Endothelial cell of umbilical vein (primary cell): ENCODE data around the gene KMT5B. TPM values are rescaled to one million over a fixed set of nuclear protein-coding genes. Genes with fewer than 3 reads are reported as not detected.
"Not testable (repeated sequence)": the region's sequence is repeated elsewhere in the genome, so short reads cannot be mapped to it uniquely, and the experiment has no call there.

Source experiments
- BruUV-seq: library from RNA; stranded (reverse); fragments of 400-500 nt; replicated peaks from 2 replicates; lab custom pipeline; 2021; lab: Mats Ljungman, UMichigan
- CTCF ChIA-PET: fragments of 300-600, 350-600 bp; sonication (Branson Sonifier 250); formaldehyde crosslinking; loops from one replicate; lab custom pipeline; 2021; ENCODE audit warnings: antibody characterized with exemption, inconsistent platforms; lab: Charles Lee
- POLR2A ChIA-PET: fragments of 300-600, 350-600 bp; sonication (Branson Sonifier 250); formaldehyde crosslinking; loops from one replicate; lab custom pipeline; 2021; ENCODE audit warnings: antibody characterized with exemption, inconsistent platforms; lab: Charles Lee
- DNase-seq: peaks from one replicate; pipeline ENCODE4 v3.0.0-alpha.2; 2011; ENCODE audit warnings: low read depth, low spot score
- FAIRE-seq: peaks from 2 replicates; lab custom pipeline; 2011; peaks lifted over from hg19 to GRCh38; lab: Jason Lieb, UNC
- H2AFZ ChIP-seq: 2 replicates; pipeline ENCODE4 v1.6.0; 2012; ENCODE audit warnings: low read depth, low read length, control low read depth, inconsistent platforms
- H3K27ac ChIP-seq: 2 replicates; pipeline ENCODE4 v1.5.1; 2011; ENCODE audit warnings: low read depth, mild to moderate bottlenecking, control low read depth, low read length, moderate library complexity; ENCODE audit not compliant: insufficient read depth
- H3K27me3 ChIP-seq, 2 experiments: 2 replicates each; pipeline versions ENCODE4 v1.6.0 to v1.6.1; 2011; ENCODE audit warnings: low read length in 2 of 2, mixed read lengths in 1 of 2; ENCODE audit not compliant: control insufficient read depth in 2 of 2, insufficient read depth in 2 of 2
- H3K36me3 ChIP-seq, 2 experiments: 2 replicates in 1 of 2; 3 replicates in 1 of 2; pipeline ENCODE4 v1.5.1; 2011; ENCODE audit warnings: low read length in 2 of 2, mild to moderate bottlenecking in 1 of 2, moderate library complexity in 1 of 2; ENCODE audit not compliant: control insufficient read depth in 2 of 2, insufficient read depth in 2 of 2; ENCODE audit errors: extremely low read depth in 1 of 2
- H3K4me1 ChIP-seq: 3 replicates; pipeline ENCODE4 v1.5.1; 2011; ENCODE audit warnings: mild to moderate bottlenecking, low read length; ENCODE audit not compliant: control insufficient read depth, insufficient read depth; ENCODE audit errors: extremely low read depth
- H3K4me2 ChIP-seq: 2 replicates; pipeline ENCODE4 v1.6.1; 2011; ENCODE audit warnings: low read length, control low read depth, mixed read lengths; ENCODE audit not compliant: insufficient read depth
- H3K4me3 ChIP-seq, 3 experiments: fragments of 200-600 bp in 1 of 3; sonication (generic), shearing (Covaris generic) in 1 of 3; replicated peaks in 1 of 3; 2 replicates each; pipeline ENCODE4 v1.5.1; 2011 to 2016; ENCODE audit warnings: control low read depth in 3 of 3, low read length in 3 of 3, mild to moderate bottlenecking in 2 of 3, inconsistent platforms in 1 of 3, low read depth in 1 of 3, moderate library complexity in 1 of 3; ENCODE audit not compliant: insufficient read depth in 1 of 3
- H3K79me2 ChIP-seq: 2 replicates; pipeline ENCODE4 v1.6.0; 2012; ENCODE audit warnings: low read length, inconsistent platforms; ENCODE audit not compliant: control insufficient read depth, insufficient read depth
- H3K9ac ChIP-seq: replicated peaks from 2 replicates; pipeline ENCODE3; 2011; ENCODE audit warnings: low read length, control low read depth; ENCODE audit not compliant: insufficient read depth; ENCODE audit errors: extremely low read depth
- H3K9me1 ChIP-seq: replicated peaks from 3 replicates; pipeline ENCODE4 v1.6.0; 2011; ENCODE audit warnings: mild to moderate bottlenecking, low read length; ENCODE audit not compliant: control insufficient read depth, insufficient read depth; ENCODE audit errors: extremely low read depth
- H3K9me3 ChIP-seq: replicated peaks from 2 replicates; pipeline ENCODE4 v1.5.1; 2012; ENCODE audit warnings: low read length, inconsistent platforms; ENCODE audit not compliant: control insufficient read depth, insufficient read depth
- H4K20me1 ChIP-seq: replicated peaks from 2 replicates; pipeline ENCODE3; 2011; ENCODE audit warnings: mild to moderate bottlenecking, low read length; ENCODE audit not compliant: control insufficient read depth, insufficient read depth; ENCODE audit errors: extremely low read depth
- EZH2 ChIP-seq: IDR thresholded peaks from 2 replicates; pipeline ENCODE4 v1.6.1; 2012; ENCODE audit warnings: borderline replicate concordance, low read depth, mild to moderate bottlenecking, moderate library complexity, low read length, inconsistent platforms; ENCODE audit not compliant: severe bottlenecking
- FOS ChIP-seq: IDR thresholded peaks from 2 replicates; pipeline ENCODE4 v1.6.1; 2011; ENCODE audit warnings: mild to moderate bottlenecking, low read length, moderate library complexity, borderline replicate concordance; ENCODE audit not compliant: insufficient read depth
- GATA2 ChIP-seq: IDR thresholded peaks from 2 replicates; pipeline ENCODE4 v1.7.0; 2011; ENCODE audit warnings: low read depth, mild to moderate bottlenecking, moderate library complexity, mixed read lengths, low read length; ENCODE audit not compliant: insufficient read length, insufficient read depth
- JUN ChIP-seq: IDR thresholded peaks from 2 replicates; pipeline ENCODE4 v1.6.1; 2011; ENCODE audit warnings: borderline replicate concordance, low read depth; ENCODE audit not compliant: insufficient read length, insufficient read depth
- MYC ChIP-seq: IDR thresholded peaks from one replicate; pipeline ENCODE4 v1.6.1; 2011; ENCODE audit warnings: mild to moderate bottlenecking, low read depth, low read length
- POLR2A ChIP-seq: IDR thresholded peaks from 2 replicates; pipeline ENCODE4 v1.6.1; 2012; ENCODE audit warnings: low read depth, mild to moderate bottlenecking, control low read depth, low read length
- POLR2AphosphoS5 ChIP-seq: IDR thresholded peaks from 2 replicates; pipeline ENCODE4 v1.6.1; 2012; ENCODE audit warnings: low read depth, mild to moderate bottlenecking, control low read depth, low read length, moderate library complexity; ENCODE audit not compliant: insufficient read depth
- dilution Hi-C: fragments of 300-500 bp; cut with MboI; formaldehyde crosslinking; loops from one replicate; pipeline ENCODE4 v1.15.0; 2019; ENCODE audit warnings: low sequenced_read_pairs; ENCODE audit not compliant: extremely low pct_ligation_motif_present
- intact Hi-C: fragments of 100-400 bp; cut with micrococcal nuclease; formaldehyde crosslinking; loops from one replicate; pipeline ENCODE4 v1.10.0; 2022
- polyA plus RNA-seq, 4 experiments: library from polyadenylated mRNA; depleted of rRNA in 3 of 4; stranded (reverse) in 3 of 4; unstranded in 1 of 4; fragments of >200 nt; gene quantifications; 2 replicates each; pipeline versions ENCODE4 v1.2.1 to v1.2.3, GENCODE V29; 2011 to 2012; ENCODE audit warnings: missing spikeins in 1 of 4
- total RNA-seq: library from RNA; stranded (reverse); gene quantifications from 2 replicates; pipeline ENCODE4 v1.2.3, GENCODE V29; 2021
- TF ChIP-seq, protein P1 (sequence below): IDR thresholded peaks from 2 replicates; pipeline ENCODE4 v1.6.1; 2011; ENCODE audit not compliant: insufficient read depth, insufficient read length
- TF ChIP-seq, protein P2 (sequence below), 2 donors: IDR thresholded peaks; 1 replicate in 1 of 2; 2 replicates in 1 of 2; pipeline ENCODE4 v1.5.1; 2011; ENCODE audit warnings: low read length in 2 of 2, mild to moderate bottlenecking in 2 of 2, moderate library complexity in 2 of 2, control low read depth in 1 of 2, inconsistent platforms in 1 of 2, low read depth in 1 of 2; ENCODE audit not compliant: insufficient read depth in 1 of 2; ENCODE audit errors: extremely low read depth in 1 of 2

KMT5B gene
- total and polyA plus RNA-seq, 2 donors (not counting 3 experiments of a cell fraction or from before 2014, with no cell fraction given): 10.1 to 36.3 TPM

DNA sequence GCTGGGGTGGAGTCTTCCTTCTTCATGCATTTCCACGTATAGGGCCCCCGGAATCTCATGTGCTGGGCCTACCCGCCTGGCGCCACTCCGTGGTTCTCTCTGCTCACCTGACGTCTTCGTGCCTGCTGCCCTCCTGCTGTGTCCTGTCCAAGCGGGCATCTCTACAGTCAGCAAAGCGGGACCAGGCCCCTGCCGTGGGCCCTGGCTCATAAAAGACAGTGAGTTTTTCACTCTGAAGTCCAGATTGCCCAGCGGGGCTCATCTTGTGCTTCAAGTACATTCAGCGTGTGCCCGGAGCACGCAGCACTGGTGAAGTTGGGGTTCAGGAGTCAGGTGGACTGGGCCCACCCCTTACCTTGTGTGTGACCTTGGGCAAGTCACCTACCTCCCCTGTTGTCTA lies 41.3 kb upstream of the KMT5B start:
- dilution Hi-C loops (no loop called here), intact Hi-C loops (no loop called here)
- Histone ChIP-seq H3K27ac (no peak overlapping the region), H3K4me1 (peaks cover 2% of the 10 kb centered on the region), H3K4me2 (no peak overlapping the region), H3K9ac (no peak overlapping the region), H3K36me3 (no peaks in the 10 kb centered on the region), H3K9me3 (no peaks in the 10 kb centered on the region), H3K9me1 (no peaks in the 10 kb centered on the region), H3K27me3 (no peaks in the 10 kb centered on the region), H4K20me1 (no peaks in the 10 kb centered on the region), H3K4me3 (no peak overlapping the region), H2AFZ (no peak overlapping the region), H3K79me2 (no peaks in the 10 kb centered on the region)
- POLR2A ChIA-PET: no interaction called here
- no peak for DNase-seq
- BruUV-seq: no TSS peak
- CTCF ChIA-PET: no interaction called here
- no peak for FAIRE-seq
- TF ChIP-seq FOS (no peak), MYC (no peak), POLR2AphosphoS5 (no peak), JUN (no peak), EZH2 (no peak)
- TF ChIP-seq, protein P1, sequence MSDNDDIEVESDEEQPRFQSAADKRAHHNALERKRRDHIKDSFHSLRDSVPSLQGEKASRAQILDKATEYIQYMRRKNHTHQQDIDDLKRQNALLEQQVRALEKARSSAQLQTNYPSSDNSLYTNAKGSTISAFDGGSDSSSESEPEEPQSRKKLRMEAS: no peak

DNA sequence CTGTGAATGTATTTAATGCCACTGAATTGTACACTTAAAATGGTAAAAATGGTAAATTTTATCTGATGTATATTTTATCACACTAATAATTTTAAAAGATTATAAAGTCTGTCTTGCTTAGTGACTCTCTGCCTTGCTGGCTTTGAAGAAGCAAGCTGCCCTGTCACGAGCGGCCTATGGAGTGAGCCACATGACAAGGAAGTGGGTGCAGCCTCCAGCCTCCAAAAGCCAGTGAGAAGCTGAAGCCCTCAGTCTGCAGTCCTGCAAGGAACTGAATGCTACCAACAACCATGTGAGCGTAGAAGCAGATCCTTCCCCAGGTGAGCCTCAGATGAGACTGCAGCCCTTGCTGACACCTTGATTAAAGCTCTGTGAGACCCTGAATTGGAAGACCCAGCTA lies 38.7 kb upstream of the KMT5B start:
- Histone ChIP-seq H3K36me3 (no peaks in the 10 kb centered on the region), H3K27me3 (no peaks in the 10 kb centered on the region), H4K20me1 (no peaks in the 10 kb centered on the region), H2AFZ (no peak overlapping the region), H3K4me3 (no peak overlapping the region), H3K79me2 (no peaks in the 10 kb centered on the region), H3K9me3 (no peaks in the 10 kb centered on the region), H3K4me1 (no peaks in the 10 kb centered on the region), H3K27ac (no peak overlapping the region), H3K9me1 (no peaks in the 10 kb centered on the region), H3K9ac (no peak overlapping the region), H3K4me2 (no peak overlapping the region)
- dilution Hi-C loops (no loop called here), intact Hi-C loops (no loop called here)
- BruUV-seq: no TSS peak
- DNase-seq (no peak), FAIRE-seq (no peak)
- TF ChIP-seq, protein P2, sequence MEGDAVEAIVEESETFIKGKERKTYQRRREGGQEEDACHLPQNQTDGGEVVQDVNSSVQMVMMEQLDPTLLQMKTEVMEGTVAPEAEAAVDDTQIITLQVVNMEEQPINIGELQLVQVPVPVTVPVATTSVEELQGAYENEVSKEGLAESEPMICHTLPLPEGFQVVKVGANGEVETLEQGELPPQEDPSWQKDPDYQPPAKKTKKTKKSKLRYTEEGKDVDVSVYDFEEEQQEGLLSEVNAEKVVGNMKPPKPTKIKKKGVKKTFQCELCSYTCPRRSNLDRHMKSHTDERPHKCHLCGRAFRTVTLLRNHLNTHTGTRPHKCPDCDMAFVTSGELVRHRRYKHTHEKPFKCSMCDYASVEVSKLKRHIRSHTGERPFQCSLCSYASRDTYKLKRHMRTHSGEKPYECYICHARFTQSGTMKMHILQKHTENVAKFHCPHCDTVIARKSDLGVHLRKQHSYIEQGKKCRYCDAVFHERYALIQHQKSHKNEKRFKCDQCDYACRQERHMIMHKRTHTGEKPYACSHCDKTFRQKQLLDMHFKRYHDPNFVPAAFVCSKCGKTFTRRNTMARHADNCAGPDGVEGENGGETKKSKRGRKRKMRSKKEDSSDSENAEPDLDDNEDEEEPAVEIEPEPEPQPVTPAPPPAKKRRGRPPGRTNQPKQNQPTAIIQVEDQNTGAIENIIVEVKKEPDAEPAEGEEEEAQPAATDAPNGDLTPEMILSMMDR (IDR thresholded peaks at IDR 0.05; ENCODE audit: extremely low read depth in 1 of 2, insufficient read depth in 1 of 2, low read depth in 1 of 2, low read length in 2 of 2): no peak
- TF ChIP-seq POLR2A: no peak
- TF ChIP-seq GATA2: no peak
- TF ChIP-seq POLR2AphosphoS5: no peak
- no peak for TF ChIP-seq FOS
- ChIA-PET POLR2A (no interaction called here), CTCF (interaction anchor here (0.7 to 1.6 kb wide), 6 partner anchors 9 to 130 kb away, joined by 3 to 7 read pairs (median 3); no protein-coding TSS in a partner anchor)

DNA sequence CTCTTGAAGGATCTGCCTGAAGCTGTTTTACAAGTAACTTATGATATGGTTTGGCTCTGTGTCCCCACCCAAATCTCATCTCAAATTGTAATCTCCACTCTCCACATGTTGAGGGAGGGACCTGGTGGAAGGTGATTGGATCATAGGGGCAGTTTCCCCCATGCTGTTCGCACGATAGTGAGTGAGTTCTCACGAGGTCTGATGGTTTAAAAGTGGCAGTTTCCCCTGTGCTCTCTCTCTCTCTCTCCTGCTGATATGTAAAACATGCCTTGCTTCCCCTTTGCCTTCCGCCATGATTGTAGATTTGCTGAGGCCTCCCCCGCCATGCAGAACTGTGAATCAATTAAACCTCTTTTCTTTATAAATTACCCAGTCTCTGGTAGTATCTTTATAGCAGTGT lies 31.8 kb upstream of the KMT5B start:
- H3K79me2 ChIP-seq, H3K4me1 ChIP-seq, H2AFZ ChIP-seq, H3K4me3 ChIP-seq, FAIRE-seq, dilution Hi-C loops, H3K9me1 ChIP-seq, BruUV-seq, H4K20me1 ChIP-seq, intact Hi-C loops, POLR2A ChIA-PET, H3K27me3 ChIP-seq, H3K9ac ChIP-seq, H3K27ac ChIP-seq, H3K4me2 ChIP-seq, DNase-seq, H3K36me3 ChIP-seq, H3K9me3 ChIP-seq: not testable (repeated sequence)
- CTCF ChIA-PET: interaction anchor here (1.6 to 4.0 kb wide), 2 partner anchors 13 to 27 kb away, joined by 5 to 12 read pairs; partner anchors contain the start of gene C11orf24
